GM12874 (cell line): ENCODE results near the gene HM13.

Source experiments
- TF ChIP-seq, protein P1 (sequence below): IDR thresholded peaks from 2 replicates; pipeline ENCODE4 v1.5.1; 2011; ENCODE audit warnings: low read depth, mild to moderate bottlenecking, control low read depth, low read length, moderate library complexity; ENCODE audit not compliant: insufficient read depth

Gene HM13

GRCh38 chr20:31490752-31491151 is 23.5 kb upstream of the HM13 start:
- TF ChIP-seq, protein P1, sequence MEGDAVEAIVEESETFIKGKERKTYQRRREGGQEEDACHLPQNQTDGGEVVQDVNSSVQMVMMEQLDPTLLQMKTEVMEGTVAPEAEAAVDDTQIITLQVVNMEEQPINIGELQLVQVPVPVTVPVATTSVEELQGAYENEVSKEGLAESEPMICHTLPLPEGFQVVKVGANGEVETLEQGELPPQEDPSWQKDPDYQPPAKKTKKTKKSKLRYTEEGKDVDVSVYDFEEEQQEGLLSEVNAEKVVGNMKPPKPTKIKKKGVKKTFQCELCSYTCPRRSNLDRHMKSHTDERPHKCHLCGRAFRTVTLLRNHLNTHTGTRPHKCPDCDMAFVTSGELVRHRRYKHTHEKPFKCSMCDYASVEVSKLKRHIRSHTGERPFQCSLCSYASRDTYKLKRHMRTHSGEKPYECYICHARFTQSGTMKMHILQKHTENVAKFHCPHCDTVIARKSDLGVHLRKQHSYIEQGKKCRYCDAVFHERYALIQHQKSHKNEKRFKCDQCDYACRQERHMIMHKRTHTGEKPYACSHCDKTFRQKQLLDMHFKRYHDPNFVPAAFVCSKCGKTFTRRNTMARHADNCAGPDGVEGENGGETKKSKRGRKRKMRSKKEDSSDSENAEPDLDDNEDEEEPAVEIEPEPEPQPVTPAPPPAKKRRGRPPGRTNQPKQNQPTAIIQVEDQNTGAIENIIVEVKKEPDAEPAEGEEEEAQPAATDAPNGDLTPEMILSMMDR, result no peak

DNA sequence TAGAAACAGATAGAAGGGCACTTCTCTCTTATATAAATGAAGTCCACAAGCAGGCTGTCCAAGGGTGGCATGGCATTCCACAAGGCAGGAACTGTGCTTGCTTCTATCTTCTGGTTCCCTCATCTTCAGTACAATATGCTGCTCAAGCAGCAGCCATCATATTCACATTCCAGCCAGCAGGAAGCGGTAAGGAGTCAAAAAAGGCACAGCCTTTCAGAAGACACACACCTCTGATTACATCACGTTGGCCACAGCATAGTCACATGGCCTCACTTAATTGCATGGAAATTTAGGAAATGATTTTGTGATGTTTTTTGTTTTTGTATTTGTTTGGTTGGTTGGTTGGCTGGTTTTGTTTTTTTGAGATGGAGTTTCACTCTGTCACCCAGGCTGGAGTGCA is 20.1 kb upstream of the HM13 start:
- TF ChIP-seq, protein P1, result no peak

DNA sequence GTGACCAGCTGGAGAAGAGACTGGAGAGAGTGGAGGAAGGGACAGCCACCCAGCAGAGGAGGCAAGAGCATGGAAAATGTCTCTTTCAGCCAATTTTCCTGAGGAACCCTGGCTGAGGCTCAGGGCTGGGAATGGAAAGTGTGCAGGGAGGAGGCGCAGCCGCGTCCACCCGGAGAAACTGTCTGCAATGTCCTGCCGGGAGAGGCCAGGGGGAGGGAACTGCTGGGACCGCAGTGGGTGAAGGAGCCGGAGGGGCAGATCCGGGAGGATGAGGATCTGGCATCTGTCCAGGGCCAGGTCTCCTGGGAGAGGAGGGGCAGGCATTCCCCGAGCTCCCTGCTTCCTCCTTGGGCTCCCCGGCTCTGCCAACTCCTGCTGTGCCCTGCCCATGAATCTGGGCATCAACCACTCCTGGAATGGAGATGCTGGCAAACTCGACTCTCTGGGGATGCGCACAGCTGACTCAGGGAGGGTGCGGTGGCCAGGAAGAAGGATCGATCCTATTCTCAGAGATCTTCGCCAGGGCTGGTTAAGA is 17.4 kb upstream of the HM13 start:
- TF ChIP-seq, protein P1, result no peak

DNA sequence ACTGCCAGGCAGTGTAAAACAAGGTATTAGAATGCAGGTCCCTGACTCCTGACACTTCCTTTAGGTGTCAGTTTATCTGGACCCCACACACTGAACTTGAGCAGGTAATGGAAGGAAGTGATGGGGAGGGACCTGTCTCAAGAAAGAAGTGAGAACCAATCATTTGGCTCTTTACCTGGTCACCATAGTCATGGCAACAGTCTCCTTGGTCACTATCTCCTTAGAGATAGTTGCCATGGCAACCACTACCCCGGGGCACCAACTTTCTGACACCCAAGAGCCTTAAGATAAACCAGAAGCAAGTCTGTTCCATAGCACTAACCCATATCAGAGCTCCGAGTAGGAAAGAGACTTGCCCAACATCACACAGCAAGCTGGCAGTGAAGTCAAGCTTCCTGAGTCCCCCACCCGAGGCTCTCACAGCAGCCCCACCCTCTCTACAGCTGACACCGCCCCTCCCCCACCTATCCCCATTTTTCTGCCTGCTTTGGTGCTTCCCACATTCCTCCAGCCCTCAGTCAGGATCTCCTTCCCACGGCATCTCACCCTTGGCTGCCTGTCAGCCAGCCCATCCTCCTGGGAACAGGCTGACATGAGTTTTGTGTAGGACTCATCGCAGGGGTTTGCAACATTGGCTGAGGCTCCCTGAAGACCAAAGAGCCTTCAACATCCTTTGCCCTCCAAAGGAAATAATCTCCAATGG is 16.3 kb upstream of the HM13 start:
- TF ChIP-seq, protein P1, result no peak

- TF ChIP-seq, protein P1, result no peak
These were observed 13.7 kb upstream of the HM13 start for GRCh38 chr20:31500527-31500926.

GRCh38 chr20:31502884-31503673 is 11.2 kb upstream of the HM13 start:
- TF ChIP-seq, protein P1, result peak; percentile 87

DNA sequence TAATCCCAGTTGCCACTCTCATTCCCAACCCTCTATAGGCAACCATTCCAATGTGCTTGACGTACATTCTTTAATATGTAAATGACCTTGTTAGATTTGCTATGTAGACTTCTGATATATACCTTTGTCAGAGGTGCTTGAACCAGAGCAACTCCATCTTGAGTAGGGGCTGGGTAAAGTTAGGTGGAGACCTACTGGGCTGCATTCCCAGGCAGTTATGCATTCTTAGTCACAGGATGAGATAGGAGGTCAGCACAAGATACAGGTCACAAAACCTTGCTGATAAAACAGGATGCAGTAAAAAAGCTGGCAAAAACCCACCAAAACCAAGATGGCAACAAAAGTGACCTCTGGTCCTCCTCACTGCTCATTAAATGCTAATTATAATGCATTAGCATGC is 8.3 kb upstream of the HM13 start:
- TF ChIP-seq, protein P1, result no peak
